Stimulated activated CD4-positive, alpha-beta T cell treated with anti-CD3 and anti-CD28 coated beads, Interleukin-12 subunit alpha, Interleukin-12 subunit beta, amount 100 ng/mL, for 4 hours (primary cell): Measurements from ENCODE around the gene EFNA4.

Source experiments
- DNase-seq: peaks from one replicate; pipeline ENCODE4 v3.0.0-alpha.2; 2020

Gene EFNA4

DNA sequence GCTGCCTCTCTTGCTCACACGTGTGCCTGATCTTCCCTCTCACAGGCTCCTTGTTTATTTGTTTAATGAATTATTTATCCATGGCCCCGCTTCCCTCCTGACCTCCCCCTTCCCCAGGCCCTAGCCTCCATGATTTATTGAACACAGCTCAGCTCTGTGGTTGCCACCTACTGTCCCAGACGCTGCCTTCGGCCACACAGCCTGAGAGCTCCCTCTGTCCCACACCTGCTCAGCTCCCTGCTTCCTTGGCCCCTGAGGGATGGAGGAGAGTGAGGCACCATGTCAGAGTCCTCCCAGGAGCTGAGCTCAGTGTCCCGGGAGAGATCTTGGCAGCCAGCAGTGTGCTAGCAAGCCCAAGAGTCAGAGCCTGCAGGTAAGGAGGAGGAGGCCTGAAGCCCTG, 12.0 kb downstream of the EFNA4 start:
- no peak for DNase-seq

GRCh38 chr1:155076371-155076770, 12.8 kb downstream of the EFNA4 start:
- no peak for DNase-seq

- DNase-seq = no peak
Observed at GRCh38 chr1:155077346-155077745, 13.8 kb downstream of the EFNA4 start.

- DNase-seq = no peak
Observed at GRCh38 chr1:155077758-155078445, 14.4 kb downstream of the EFNA4 start.

DNA sequence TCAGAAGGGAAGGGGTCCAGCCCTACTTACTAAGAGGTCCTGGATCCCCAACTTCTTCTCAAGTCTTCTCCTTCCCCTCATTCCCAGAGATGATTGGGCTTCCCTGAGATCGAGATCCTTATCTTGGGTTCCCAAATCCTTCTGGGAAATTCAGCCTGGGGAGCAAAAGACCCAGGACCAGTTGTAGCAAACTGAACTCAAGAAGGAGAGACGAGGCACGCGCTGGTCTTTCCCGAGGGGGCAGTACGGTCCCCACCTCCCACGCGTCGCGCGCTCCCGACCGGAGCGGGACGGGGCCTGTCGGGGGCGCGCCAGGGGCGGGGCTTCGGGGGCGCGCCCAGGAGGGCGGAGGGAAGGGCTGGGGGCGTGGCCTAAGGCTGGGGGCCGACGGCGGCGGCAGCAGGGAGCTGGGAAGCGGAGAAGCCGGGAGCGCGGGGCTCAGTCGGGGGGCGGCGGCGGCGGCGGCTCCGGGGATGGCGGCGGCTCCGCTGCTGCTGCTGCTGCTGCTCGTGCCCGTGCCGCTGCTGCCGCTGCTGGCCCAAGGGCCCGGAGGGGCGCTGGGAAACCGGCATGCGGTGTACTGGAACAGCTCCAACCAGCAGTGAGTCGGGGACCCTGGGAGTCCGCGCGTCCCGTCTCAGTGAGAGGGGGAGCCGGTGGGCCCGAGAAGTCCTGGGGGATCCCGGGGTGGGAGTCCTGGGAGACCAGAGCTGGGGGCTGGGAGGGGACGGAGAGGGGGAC, 15.1 kb downstream of the EFNA4 start, which contains the start of gene EFNA3:
Gene EFNA3, plus strand, starts transcription at position 369 of the 741 bp plus-strand sequence. Its CDS starts 105 bp downstream, at position 474.
- peak; percentile 68 for DNase-seq

DNA sequence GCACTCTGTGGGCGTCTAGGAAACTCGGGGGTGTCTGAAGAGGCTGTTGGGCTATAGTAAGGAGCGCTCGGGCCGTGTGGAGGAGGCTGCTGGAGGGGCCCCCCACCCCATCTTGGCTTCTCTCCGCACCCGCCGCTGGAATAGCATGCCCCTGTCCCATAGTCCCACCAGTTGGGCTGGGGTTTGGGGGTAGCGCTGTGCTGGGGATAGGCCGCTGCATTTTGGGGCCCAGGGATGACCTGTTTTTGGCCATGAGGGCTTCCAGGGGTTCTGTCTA, 15.6 kb downstream of the EFNA4 start:
- DNase-seq = no peak

GRCh38 chr1:155079487-155080311, 16.2 kb downstream of the EFNA4 start:
- no peak for DNase-seq

DNA sequence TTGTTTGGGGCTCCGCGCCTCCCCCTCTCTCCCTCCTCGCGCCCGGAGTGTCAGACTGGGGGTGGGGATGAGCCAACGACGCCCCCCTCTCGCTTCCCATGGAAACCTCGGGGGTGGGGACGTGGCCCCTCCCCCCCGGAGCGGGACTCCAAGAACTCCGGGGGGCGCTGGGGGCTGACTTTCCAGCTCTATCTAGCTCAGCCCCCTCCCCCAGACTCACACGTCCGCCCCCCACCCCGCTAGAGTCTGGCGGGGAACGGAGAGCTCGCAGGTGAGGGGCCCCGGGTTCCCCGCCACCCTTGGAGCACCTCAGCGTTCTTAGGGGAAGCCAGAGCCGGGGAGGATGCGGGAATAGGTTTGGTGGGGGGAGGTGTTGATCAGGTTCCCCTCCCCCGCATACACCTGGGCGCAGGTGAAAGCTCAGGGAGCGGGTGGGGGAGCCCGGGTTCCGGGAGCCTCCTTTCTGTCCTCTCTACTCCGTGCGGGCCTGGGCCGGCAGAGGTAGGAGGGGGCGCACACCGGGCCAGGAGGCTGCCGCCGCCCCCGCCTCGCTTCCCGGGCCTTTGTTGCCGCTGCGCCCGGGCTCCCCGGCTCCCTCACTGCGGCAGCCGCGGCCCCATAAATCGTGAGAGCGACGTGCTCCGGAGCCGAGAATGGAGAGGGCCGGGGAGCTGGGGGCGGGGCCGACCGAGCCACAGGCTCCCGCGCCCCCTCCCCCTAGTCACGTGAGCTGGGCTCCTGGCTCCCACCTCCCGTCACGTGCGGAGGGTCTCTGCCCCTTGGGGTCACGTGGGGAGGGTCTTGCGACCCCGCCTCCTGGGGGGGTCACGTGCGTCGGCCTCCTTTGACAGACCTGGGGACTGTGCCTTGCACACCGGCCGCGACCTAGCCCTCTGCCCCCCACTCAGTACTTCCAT, 17.0 kb downstream of the EFNA4 start:
- no peak for DNase-seq

DNA sequence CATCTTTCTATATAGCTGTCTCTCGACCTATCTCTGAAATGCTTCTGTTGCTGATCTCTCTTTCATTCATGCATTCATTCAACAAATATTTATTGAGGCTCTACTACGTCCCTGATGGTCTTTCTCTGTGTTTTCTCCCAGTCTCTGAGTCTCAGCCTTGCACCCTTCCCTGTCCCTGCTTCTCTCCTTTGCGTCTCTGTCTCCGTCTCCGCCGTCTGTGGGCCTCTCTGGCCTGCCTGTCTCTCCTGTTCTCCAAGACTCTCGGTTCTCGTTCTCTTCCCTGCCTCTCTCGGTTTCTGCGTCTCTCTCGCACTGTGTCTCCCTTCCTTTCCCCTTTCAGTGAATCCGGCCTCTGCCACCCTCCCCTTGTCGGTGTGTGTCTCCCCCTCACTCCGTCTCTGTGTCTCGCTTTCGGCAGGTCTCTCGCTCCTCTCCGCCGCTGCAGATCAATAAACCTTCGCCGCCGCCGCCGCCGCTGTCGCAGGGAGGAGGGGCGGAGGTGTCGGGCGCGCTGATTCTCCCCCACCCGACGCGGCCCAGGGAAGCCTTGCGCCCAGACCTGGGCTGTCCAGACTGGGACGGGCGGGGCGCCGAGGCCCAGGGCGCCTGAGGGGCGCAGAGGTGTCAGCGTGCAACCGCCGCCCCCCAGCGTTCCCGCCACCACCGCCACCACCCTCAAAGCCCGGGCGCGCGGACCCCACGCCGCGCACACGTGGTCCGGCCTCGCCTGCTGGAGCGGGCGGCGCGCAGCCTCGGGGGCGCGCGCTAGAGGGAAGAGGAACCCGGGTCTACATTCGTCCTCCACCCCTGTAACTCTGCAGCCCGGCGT, 18.1 kb downstream of the EFNA4 start:
- DNase-seq = no peak

DNA sequence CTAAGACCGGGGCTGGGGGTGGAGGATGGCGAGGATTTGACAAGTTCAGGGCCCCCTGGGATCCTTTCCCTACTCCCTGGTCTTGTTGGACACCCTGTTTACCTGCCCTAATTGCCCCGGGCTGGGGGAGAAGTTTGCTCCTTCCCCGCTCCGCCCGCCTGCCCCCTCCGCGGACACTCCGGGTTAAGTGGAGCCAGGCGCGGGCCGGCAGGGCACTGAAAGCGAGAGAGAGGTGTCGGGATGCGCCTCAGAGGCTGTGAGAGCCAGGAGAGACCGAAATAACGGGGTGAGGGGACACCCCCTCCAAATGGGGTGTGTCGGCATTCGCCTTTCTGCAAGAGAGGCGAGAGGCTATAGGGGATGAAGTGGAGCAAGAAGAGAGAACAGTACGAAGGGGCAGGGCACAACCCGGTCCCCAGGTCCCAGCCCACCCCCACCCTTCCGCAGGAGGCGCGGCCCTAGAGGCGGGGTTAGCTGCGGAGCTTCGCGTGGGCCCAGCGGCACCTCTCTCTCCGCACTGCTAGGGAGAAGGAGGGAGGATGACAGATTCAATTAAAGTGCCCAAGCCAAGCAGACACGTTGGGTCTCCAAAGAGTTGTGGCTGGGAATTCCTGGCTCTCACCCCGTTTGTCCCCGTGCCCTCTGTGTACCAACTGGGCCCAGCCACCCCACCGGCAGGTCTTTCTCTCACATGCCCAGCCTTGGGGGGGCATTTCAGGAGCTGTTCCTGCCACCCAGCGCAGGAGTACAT, 18.9 kb downstream of the EFNA4 start:
- DNase-seq = no peak

DNA sequence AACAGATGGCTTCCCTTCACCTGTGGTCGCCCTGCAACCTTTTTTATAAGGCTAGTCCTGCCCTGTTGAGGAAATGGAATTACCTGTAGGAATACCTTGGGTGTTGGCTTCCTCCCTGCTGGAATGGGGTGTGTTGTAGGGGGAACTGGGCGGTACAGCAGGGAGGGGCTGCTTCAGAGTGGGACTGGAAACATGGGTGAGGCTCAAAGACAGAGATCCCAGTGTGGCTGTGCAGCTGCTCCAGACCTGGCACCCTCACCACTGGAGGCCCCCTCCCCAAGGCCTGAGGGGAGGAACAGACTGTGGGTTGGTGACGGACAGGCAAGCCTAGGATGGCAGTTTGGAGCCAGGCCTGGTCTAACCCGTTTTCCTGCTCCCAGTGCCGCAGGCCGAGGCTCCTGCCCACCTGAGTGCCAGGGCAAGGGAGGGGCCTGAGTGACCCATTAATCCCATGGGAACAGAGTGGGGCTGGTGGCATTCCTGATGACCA, 19.6 kb downstream of the EFNA4 start:
- no peak for DNase-seq

GRCh38 chr1:155083865-155084721, 20.6 kb downstream of the EFNA4 start:
- DNase-seq = no peak

- peak; percentile 90 for DNase-seq
Observed at GRCh38 chr1:155084722-155085503, 21.4 kb downstream of the EFNA4 start.

- peak; percentile 71 for DNase-seq
Observed at GRCh38 chr1:155085504-155086127, 22.1 kb downstream of the EFNA4 start.

- DNase-seq = peak; percentile 74
Observed at GRCh38 chr1:155086128-155086741, 22.7 kb downstream of the EFNA4 start.

DNA sequence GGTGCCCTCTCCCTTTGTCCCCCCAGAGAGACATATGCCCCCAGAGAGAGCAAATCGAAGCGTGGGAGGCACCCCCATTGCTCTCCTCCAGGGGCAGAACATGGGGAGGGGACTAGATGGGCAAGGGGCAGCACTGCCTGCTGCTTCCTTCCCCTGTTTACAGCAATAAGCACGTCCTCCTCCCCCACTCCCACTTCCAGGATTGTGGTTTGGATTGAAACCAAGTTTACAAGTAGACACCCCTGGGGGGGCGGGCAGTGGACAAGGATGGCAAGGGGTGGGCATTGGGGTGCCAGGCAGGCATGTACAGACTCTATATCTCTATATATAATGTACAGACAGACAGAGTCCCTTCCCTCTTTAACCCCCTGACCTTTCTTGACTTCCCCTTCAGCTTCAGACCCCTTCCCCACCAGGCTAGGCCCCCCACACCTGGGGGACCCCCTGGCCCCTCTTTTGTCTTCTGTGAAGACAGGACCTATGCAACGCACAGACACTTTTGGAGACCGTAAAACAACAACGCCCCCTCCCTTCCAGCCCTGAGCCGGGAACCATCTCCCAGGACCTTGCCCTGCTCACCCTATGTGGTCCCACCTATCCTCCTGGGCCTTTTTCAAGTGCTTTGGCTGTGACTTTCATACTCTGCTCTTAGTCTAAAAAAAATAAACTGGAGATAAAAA, 23.5 kb downstream of the EFNA4 start:
- DNase-seq = no peak
